Keratinocyte (primary cell): ENCODE results near the gene HEG1. TPM values are rescaled to one million over a fixed set of nuclear protein-coding genes. Genes with fewer than 3 reads are reported as not detected.

Experiments used
- DNase-seq: peaks from one replicate; pipeline ENCODE4 v3.0.0-alpha.2; 2011; ENCODE audit warnings: low read depth, missing footprints, low spot score
- FAIRE-seq: peaks from 2 replicates; lab custom pipeline; 2011; peaks lifted over from hg19 to GRCh38; lab: Jason Lieb, UNC
- H2AFZ ChIP-seq: 2 replicates; pipeline ENCODE4 v1.6.0; 2012; ENCODE audit warnings: low read length, control low read depth, inconsistent platforms; ENCODE audit not compliant: control insufficient read depth
- H3K27ac ChIP-seq: 2 replicates; pipeline ENCODE4 v1.5.1; 2011; ENCODE audit warnings: low read length; ENCODE audit not compliant: control insufficient read depth, insufficient read depth
- H3K27me3 ChIP-seq: 3 replicates; pipeline ENCODE4 v1.6.0; 2011; ENCODE audit warnings: low read length; ENCODE audit not compliant: control insufficient read depth, insufficient read depth; ENCODE audit errors: extremely low read depth
- H3K36me3 ChIP-seq, 2 experiments: 2 replicates in 1 of 2; 3 replicates in 1 of 2; pipeline ENCODE4 v1.5.1; 2011; ENCODE audit warnings: low read length in 2 of 2, mild to moderate bottlenecking in 1 of 2; ENCODE audit not compliant: control insufficient read depth in 2 of 2, insufficient read depth in 2 of 2; ENCODE audit errors: extremely low read depth in 1 of 2
- H3K4me1 ChIP-seq: 3 replicates; pipeline ENCODE4 v1.5.1; 2011; ENCODE audit warnings: low read length; ENCODE audit not compliant: control insufficient read depth, insufficient read depth; ENCODE audit errors: extremely low read depth
- H3K4me2 ChIP-seq: 3 replicates; pipeline ENCODE4 v1.6.0; 2011; ENCODE audit warnings: low read depth, low read length; ENCODE audit not compliant: control insufficient read depth, insufficient read depth; ENCODE audit errors: extremely low read depth
- H3K4me3 ChIP-seq, 3 experiments: fragments of 200-600 bp in 1 of 3; sonication (generic) in 1 of 3; 2 replicates in 2 of 3; 3 replicates in 1 of 3; pipeline ENCODE4 v1.5.1; 2011 to 2016; ENCODE audit warnings: low read length in 3 of 3, mild to moderate bottlenecking in 3 of 3, control low read depth in 2 of 3, inconsistent platforms in 1 of 3, low read depth in 1 of 3, mixed read lengths in 1 of 3, mixed run types in 1 of 3, moderate library complexity in 1 of 3; ENCODE audit not compliant: control insufficient read depth in 2 of 3, insufficient read depth in 2 of 3; ENCODE audit errors: extremely low read depth in 1 of 3
- H3K79me2 ChIP-seq: 2 replicates; pipeline ENCODE4 v1.6.0; 2012; ENCODE audit warnings: low read length; ENCODE audit not compliant: control insufficient read depth, insufficient read depth
- H3K9ac ChIP-seq: 3 replicates; pipeline ENCODE4 v1.6.0; 2011; ENCODE audit warnings: low read length; ENCODE audit not compliant: control insufficient read depth, insufficient read depth; ENCODE audit errors: extremely low read depth
- H3K9me1 ChIP-seq: 3 replicates; pipeline ENCODE4 v1.6.0; 2011; ENCODE audit warnings: low read length; ENCODE audit not compliant: control insufficient read depth, insufficient read depth; ENCODE audit errors: extremely low read depth
- H3K9me3 ChIP-seq: 2 replicates; pipeline ENCODE4 v1.5.1; 2012; ENCODE audit warnings: low read depth, low read length; ENCODE audit not compliant: control insufficient read depth
- H4K20me1 ChIP-seq: 3 replicates; pipeline ENCODE4 v1.6.0; 2011; ENCODE audit warnings: low read length; ENCODE audit not compliant: control insufficient read depth, insufficient read depth; ENCODE audit errors: extremely low read depth
- EZH2 ChIP-seq: IDR thresholded peaks from one replicate; pipeline ENCODE4 v1.6.1; 2012; ENCODE audit warnings: inconsistent platforms, mild to moderate bottlenecking, low read length, moderate library complexity
- dilution Hi-C: fragments of 300-500 bp; cut with MboI; formaldehyde crosslinking; loops from one replicate; pipeline ENCODE4 v1.7.0; 2020; ENCODE audit warnings: low sequenced_read_pairs; ENCODE audit not compliant: extremely low pct_ligation_motif_present
- polyA plus RNA-seq, 5 experiments: library from polyadenylated mRNA; depleted of rRNA in 3 of 5; stranded (reverse) in 3 of 5; stranded (forward) in 1 of 5; unstranded in 1 of 5; fragments of >200 nt; gene quantifications; 1 replicate in 1 of 5; 2 replicates in 3 of 5; 3 replicates in 1 of 5; pipeline versions ENCODE4 v1.2.1 to v1.2.3, GENCODE V29; 2011 to 2012; ENCODE audit warnings: missing spikeins in 2 of 5, low read depth in 1 of 5, low replicate concordance in 1 of 5
- TF ChIP-seq, protein P1 (sequence below), 3 experiments: IDR thresholded peaks in 1 of 3; conservative IDR thresholded peaks in 1 of 3; optimal IDR thresholded peaks in 1 of 3; 2 replicates in 2 of 3; 3 replicates in 1 of 3; pipeline versions ENCODE3 to v1.5.1; 2011; ENCODE audit warnings: low read length in 3 of 3, mild to moderate bottlenecking in 3 of 3, moderate library complexity in 2 of 3, control low read depth in 1 of 3, inconsistent platforms in 1 of 3; ENCODE audit not compliant: insufficient read depth in 2 of 3; ENCODE audit errors: extremely low read depth in 1 of 3

Gene HEG1
- polyA plus RNA-seq, 1 donor (not counting 4 experiments of a cell fraction or from before 2014, with no cell fraction given): 12.7 TPM

DNA sequence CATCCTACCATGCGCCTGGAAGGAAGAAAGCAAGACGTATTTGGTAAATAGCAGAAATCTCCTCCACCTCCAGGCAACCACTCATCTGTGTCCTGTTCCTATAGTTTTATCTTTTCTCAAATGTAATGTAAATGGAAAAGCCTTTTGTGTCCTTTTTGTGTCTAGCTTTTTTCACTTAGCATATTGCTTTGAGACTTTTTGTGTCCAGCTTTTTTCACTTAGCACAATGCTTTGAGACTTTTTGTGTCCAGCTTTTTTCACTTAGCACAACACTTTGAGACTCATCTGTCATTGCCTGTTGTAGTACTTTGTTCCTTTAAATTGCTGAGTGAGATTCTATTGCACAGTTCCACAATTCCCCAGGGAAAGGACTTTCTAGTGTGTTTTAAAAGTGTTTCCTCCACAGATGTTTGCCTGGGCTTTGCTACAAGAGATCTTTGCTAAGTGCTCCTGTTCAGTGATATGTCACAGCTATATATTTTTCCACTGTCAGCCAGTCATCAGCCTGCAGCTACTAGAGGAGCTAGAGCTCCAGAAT lies 93.3 kb downstream of the HEG1 start:
- H3K4me2 ChIP-seq: no peak overlapping the region
- no peaks in the 10 kb centered on the region for H3K36me3 ChIP-seq
- H3K4me3 ChIP-seq: no peak overlapping the region
- H2AFZ ChIP-seq: no peak overlapping the region
- H3K79me2 ChIP-seq: no peaks in the 10 kb centered on the region
- H3K9me3 ChIP-seq: no peaks in the 10 kb centered on the region
- H3K27me3 ChIP-seq: no peaks in the 10 kb centered on the region
- DNase-seq (no peak), FAIRE-seq (no peak)
- dilution Hi-C loops: no loop called here
- no peak overlapping the region for H3K27ac ChIP-seq
- H3K4me1 ChIP-seq: no peaks in the 10 kb centered on the region
- H4K20me1 ChIP-seq: no peaks in the 10 kb centered on the region
- H3K9ac ChIP-seq: no peak overlapping the region
- no peak for TF ChIP-seq EZH2
- TF ChIP-seq, protein P1, sequence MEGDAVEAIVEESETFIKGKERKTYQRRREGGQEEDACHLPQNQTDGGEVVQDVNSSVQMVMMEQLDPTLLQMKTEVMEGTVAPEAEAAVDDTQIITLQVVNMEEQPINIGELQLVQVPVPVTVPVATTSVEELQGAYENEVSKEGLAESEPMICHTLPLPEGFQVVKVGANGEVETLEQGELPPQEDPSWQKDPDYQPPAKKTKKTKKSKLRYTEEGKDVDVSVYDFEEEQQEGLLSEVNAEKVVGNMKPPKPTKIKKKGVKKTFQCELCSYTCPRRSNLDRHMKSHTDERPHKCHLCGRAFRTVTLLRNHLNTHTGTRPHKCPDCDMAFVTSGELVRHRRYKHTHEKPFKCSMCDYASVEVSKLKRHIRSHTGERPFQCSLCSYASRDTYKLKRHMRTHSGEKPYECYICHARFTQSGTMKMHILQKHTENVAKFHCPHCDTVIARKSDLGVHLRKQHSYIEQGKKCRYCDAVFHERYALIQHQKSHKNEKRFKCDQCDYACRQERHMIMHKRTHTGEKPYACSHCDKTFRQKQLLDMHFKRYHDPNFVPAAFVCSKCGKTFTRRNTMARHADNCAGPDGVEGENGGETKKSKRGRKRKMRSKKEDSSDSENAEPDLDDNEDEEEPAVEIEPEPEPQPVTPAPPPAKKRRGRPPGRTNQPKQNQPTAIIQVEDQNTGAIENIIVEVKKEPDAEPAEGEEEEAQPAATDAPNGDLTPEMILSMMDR (optimal IDR thresholded peaks at IDR 0.05 in 1 of 3, IDR thresholded peaks at IDR 0.05 in 1 of 3, conservative IDR thresholded peaks at IDR 0.05 in 1 of 3; ENCODE audit: extremely low read depth in 1 of 3, insufficient read depth in 2 of 3, low read length in 3 of 3): no peak
- no peaks in the 10 kb centered on the region for H3K9me1 ChIP-seq

DNA sequence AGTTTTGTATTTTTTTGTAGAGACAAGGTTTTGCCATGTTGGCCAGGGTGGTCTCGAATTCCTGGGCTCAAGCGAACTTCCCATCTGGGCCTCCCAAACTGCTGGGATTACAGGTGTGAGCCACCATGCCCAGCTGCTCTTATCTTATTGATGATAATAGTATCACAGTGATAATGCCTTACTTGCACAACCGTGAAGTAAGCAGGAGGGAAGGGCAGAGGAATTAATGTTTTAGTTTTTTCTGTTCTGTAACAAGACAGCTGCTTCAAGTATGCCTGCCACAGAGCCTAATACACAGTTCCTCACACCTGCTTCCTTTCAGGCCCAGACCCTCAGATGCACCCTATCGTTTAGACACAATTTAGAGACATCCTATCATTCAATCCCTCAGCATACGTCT lies 95.1 kb downstream of the HEG1 start:
- Histone ChIP-seq H3K9me1 (no peaks in the 10 kb centered on the region), H3K4me1 (no peaks in the 10 kb centered on the region), H4K20me1 (no peaks in the 10 kb centered on the region), H3K79me2 (no peaks in the 10 kb centered on the region), H3K27me3 (no peaks in the 10 kb centered on the region), H3K4me2 (no peak overlapping the region), H3K4me3 (no peak overlapping the region), H3K9me3 (no peaks in the 10 kb centered on the region), H2AFZ (no peak overlapping the region), H3K27ac (no peak overlapping the region), H3K9ac (no peak overlapping the region), H3K36me3 (no peaks in the 10 kb centered on the region)
- dilution Hi-C loops: no loop called here
- no peak for TF ChIP-seq EZH2
- TF ChIP-seq, protein P1 (optimal IDR thresholded peaks at IDR 0.05 in 1 of 3, IDR thresholded peaks at IDR 0.05 in 1 of 3, conservative IDR thresholded peaks at IDR 0.05 in 1 of 3; ENCODE audit: extremely low read depth in 1 of 3, insufficient read depth in 2 of 3, low read length in 3 of 3): no peak
- no peak for DNase-seq
- FAIRE-seq: no peak
